PC-3 (cell line): ENCODE data around the gene HPSE.

Experiments used
- CTCF ChIP-seq: fragments of 300-600 bp; sonication (generic); conservative IDR thresholded peaks from 2 replicates; pipeline ENCODE4 v1.5.1; 2017; ENCODE audit warnings: antibody characterized with exemption, low read depth, mild to moderate bottlenecking, low read length
- EZH2 ChIP-seq: fragments of 300-600 bp; sonication (generic); IDR thresholded peaks from one replicate; pipeline ENCODE4 v1.6.1; 2017; ENCODE audit warnings: antibody characterized with exemption, mild to moderate bottlenecking, low read length; ENCODE audit not compliant: unreplicated experiment

DNA sequence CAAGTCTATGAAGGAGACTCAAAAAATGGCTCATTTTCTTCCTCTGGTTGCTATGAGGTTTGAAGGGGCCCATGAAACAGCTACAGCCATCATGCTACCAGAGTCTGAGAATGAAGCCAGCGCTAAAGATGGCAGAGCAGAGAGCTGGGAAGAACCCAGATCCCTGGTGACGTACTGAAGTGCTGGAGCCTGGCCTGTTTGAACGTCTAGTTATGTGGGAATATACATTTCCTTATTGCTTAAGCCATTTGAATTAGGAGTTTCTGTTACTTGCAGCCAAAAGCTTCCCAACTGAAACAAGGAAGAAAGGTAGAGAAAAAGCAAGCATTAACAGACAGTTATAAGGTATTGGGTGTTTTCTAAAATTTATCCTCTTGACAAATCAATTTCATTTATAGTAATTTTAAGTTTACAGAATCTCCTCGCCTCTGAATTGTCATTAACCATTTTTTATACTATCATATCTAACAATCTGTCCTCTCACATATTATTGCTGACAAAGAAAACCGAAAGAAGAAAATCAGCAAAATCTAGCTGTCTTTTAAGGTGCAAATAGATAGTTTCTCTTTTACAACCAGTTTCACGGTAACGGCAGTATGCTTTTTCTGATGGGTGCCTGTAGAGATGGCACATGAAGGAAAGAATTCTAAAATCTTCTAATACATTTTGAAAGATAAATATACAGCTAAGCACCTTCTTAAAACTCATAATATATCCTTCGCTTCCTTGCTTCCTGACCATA is 41.2 kb downstream of the HPSE start:
- TF ChIP-seq CTCF (no peak), EZH2 (no peak)
